Measurements from ENCODE around the gene LSAMP.
A peak's percentile ranks its signal among the peaks of the same experiment; 100 is the strongest.

LSAMP gene

GRCh38 chr3:116429479-116430269 lies 15.6 kb downstream of the LSAMP start:
- no peak for DNase-seq (ENCODE audit: low spot score)

GRCh38 chr3:116426036-116426435 lies 19.3 kb downstream of the LSAMP start:
- no peak for DNase-seq (ENCODE audit: low spot score)

GRCh38 chr3:116425126-116425525 lies 20.2 kb downstream of the LSAMP start:
- DNase-seq (ENCODE audit: low spot score), result no peak

GRCh38 chr3:116423945-116424344 lies 21.3 kb downstream of the LSAMP start:
- no peak for DNase-seq (ENCODE audit: low spot score)

- DNase-seq (ENCODE audit: low spot score), result no peak
These were observed 21.9 kb downstream of the LSAMP start for GRCh38 chr3:116423374-116423773.

GRCh38 chr3:116417151-116417550 lies 28.1 kb downstream of the LSAMP start:
- DNase-seq (ENCODE audit: low spot score), result no peak

- DNase-seq (ENCODE audit: low spot score), result peak; percentile 26
These were observed 32.0 kb downstream of the LSAMP start for GRCh38 chr3:116413319-116413718.

- no peak for DNase-seq (ENCODE audit: low spot score)
These were observed 36.8 kb downstream of the LSAMP start for GRCh38 chr3:116408473-116408872.

GRCh38 chr3:116405231-116405630 lies 40.1 kb downstream of the LSAMP start:
- no peak for DNase-seq (ENCODE audit: low spot score)

GRCh38 chr3:116399701-116400226 lies 45.5 kb downstream of the LSAMP start:
- no peak for DNase-seq (ENCODE audit: low spot score)

- DNase-seq (ENCODE audit: low spot score), result no peak
These were observed 50.9 kb downstream of the LSAMP start for GRCh38 chr3:116394365-116394764.

GRCh38 chr3:116393199-116393598 lies 52.1 kb downstream of the LSAMP start:
- DNase-seq (ENCODE audit: low spot score), result no peak

- DNase-seq (ENCODE audit: low spot score), result no peak
These were observed 53.0 kb downstream of the LSAMP start for GRCh38 chr3:116392291-116392690.

GRCh38 chr3:116391296-116392201 lies 53.7 kb downstream of the LSAMP start:
- DNase-seq (ENCODE audit: low spot score), result no peak

GRCh38 chr3:116390318-116390717 lies 55.0 kb downstream of the LSAMP start:
- DNase-seq (ENCODE audit: low spot score), result no peak

GRCh38 chr3:116388867-116389385 lies 56.4 kb downstream of the LSAMP start:
- DNase-seq (ENCODE audit: low spot score), result no peak

- DNase-seq (ENCODE audit: low spot score), result no peak
These were observed 59.1 kb downstream of the LSAMP start for GRCh38 chr3:116386168-116386567.

- DNase-seq (ENCODE audit: low spot score), result no peak
These were observed 60.6 kb downstream of the LSAMP start for GRCh38 chr3:116384717-116385116.

GRCh38 chr3:116378077-116378476 lies 67.2 kb downstream of the LSAMP start:
- DNase-seq (ENCODE audit: low spot score), result no peak

GRCh38 chr3:116374901-116375300 lies 70.4 kb downstream of the LSAMP start:
- no peak for DNase-seq (ENCODE audit: low spot score)

GRCh38 chr3:116367761-116368395 lies 77.4 kb downstream of the LSAMP start:
- no peak for DNase-seq (ENCODE audit: low spot score)

GRCh38 chr3:116356056-116356455 lies 89.2 kb downstream of the LSAMP start:
- no peak for DNase-seq (ENCODE audit: low spot score)

Measured in RKO (cell line).